Measurements from ENCODE around the gene TUBGCP6.

TUBGCP6 gene

GRCh38 chr22:50281384-50281760, 36.5 kb upstream of the TUBGCP6 start:
- no peak overlapping the region for H3K4me3 ChIP-seq (ENCODE audit: low read length, poor library complexity, severe bottlenecking)
- TF ChIP-seq CTCF (conservative IDR thresholded peaks at IDR 0.05; ENCODE audit: low read length), result no peak
- TF ChIP-seq EZH2phosphoT487 (IDR thresholded peaks at IDR 0.05; ENCODE audit: borderline replicate concordance), result no peak
- no peaks in the 10 kb centered on the region for H3K9me2 ChIP-seq (replicated peaks; ENCODE audit: low read depth, low read length)
- H2AFZ ChIP-seq (ENCODE audit: low read length), result no peak overlapping the region
- H3K4me2 ChIP-seq (ENCODE audit: low read depth, low read length, poor library complexity, severe bottlenecking), result no peak overlapping the region
- no peaks in the 10 kb centered on the region for H3K9me3 ChIP-seq (ENCODE audit: insufficient read depth, low read depth, low read length)
- no peaks in the 10 kb centered on the region for H3K4me1 ChIP-seq (ENCODE audit: insufficient read depth, low read length, poor library complexity, severe bottlenecking)
- no peaks in the 10 kb centered on the region for H3K27me3 ChIP-seq (ENCODE audit: insufficient read depth, low read length, poor library complexity, severe bottlenecking)
- H4K20me1 ChIP-seq (ENCODE audit: insufficient read depth, low read length, poor library complexity, severe bottlenecking), result no peaks in the 10 kb centered on the region
- no peaks in the 10 kb centered on the region for H3F3A ChIP-seq (ENCODE audit: low read depth)
- H3K79me2 ChIP-seq (ENCODE audit: insufficient read depth, low read length), result no peaks in the 10 kb centered on the region
- no peaks in the 10 kb centered on the region; the same call in 1 of the 2 replicates for H3K36me3 ChIP-seq (ENCODE audit: insufficient read depth, low read length)
- H3K9ac ChIP-seq (ENCODE audit: low read depth, low read length, poor library complexity, severe bottlenecking), result no peak overlapping the region

- Histone ChIP-seq H3K9me3 (ENCODE audit: insufficient read depth, low read depth, low read length) (no peaks in the 10 kb centered on the region), H3K27me3 (ENCODE audit: insufficient read depth, low read length, poor library complexity, severe bottlenecking) (no peaks in the 10 kb centered on the region), H3K9ac (ENCODE audit: low read depth, low read length, poor library complexity, severe bottlenecking) (no peak overlapping the region), H3K4me1 (ENCODE audit: insufficient read depth, low read length, poor library complexity, severe bottlenecking) (no peaks in the 10 kb centered on the region), H4K20me1 (ENCODE audit: insufficient read depth, low read length, poor library complexity, severe bottlenecking) (no peaks in the 10 kb centered on the region), H3K4me3 (ENCODE audit: low read length, poor library complexity, severe bottlenecking) (no peak overlapping the region), H2AFZ (ENCODE audit: low read length) (no peak overlapping the region), H3K9me2 (replicated peaks; ENCODE audit: low read depth, low read length) (no peaks in the 10 kb centered on the region), H3K36me3 (ENCODE audit: insufficient read depth, low read length) (no peaks in the 10 kb centered on the region; the same call in 1 of the 2 replicates), H3K79me2 (ENCODE audit: insufficient read depth, low read length) (no peaks in the 10 kb centered on the region), H3K4me2 (ENCODE audit: low read depth, low read length, poor library complexity, severe bottlenecking) (no peak overlapping the region), H3F3A (ENCODE audit: low read depth) (no peaks in the 10 kb centered on the region)
- TF ChIP-seq CTCF (conservative IDR thresholded peaks at IDR 0.05; ENCODE audit: low read length), result no peak
- no peak for TF ChIP-seq EZH2phosphoT487 (IDR thresholded peaks at IDR 0.05; ENCODE audit: borderline replicate concordance)
These were observed 36.0 kb upstream of the TUBGCP6 start for GRCh38 chr22:50280708-50281383.

DNA sequence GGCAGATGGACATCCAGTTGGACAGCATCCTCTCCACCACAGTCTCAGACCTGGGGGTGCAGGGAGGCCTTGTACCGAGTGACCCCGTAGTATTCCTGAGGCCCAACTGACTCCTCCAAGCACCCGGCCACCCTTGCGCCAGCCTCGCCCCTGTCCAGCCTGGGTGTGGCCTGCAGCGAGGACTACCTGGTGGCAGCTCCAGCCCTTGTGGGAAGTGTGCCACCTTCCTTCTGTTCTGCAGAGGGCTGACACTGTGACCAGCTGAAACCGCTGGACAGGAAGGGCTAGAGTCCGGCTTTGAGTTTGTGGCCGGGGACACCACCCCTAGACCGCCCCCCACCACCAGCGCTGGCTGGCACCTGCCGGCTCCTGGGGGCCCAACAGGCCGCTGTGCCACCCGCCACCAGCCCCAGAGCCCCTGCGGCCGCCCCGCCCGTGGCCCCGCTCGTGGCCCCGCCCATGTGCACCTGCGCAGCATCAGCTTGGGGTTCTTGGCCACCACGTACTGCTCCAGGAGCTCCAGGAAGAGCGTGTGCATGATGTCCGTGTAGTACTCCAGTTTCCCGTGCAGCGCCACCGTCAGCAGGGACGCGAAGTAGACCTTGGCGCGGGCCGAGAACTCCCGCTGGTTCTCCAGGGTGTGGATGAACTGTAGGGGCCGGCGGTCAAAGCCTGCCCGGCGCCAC, 35.3 kb upstream of the TUBGCP6 start:
- Histone ChIP-seq H3K9ac (ENCODE audit: low read depth, low read length, poor library complexity, severe bottlenecking) (no peak overlapping the region), H3F3A (ENCODE audit: low read depth) (no peaks in the 10 kb centered on the region), H3K36me3 (ENCODE audit: insufficient read depth, low read length) (no peaks in the 10 kb centered on the region; the same call in 1 of the 2 replicates)

More for the DNA sequence above, 35.3 kb upstream of the TUBGCP6 start:
- Histone ChIP-seq H4K20me1 (ENCODE audit: insufficient read depth, low read length, poor library complexity, severe bottlenecking) (no peaks in the 10 kb centered on the region), H3K9me2 (replicated peaks; ENCODE audit: low read depth, low read length) (no peaks in the 10 kb centered on the region), H3K4me2 (ENCODE audit: low read depth, low read length, poor library complexity, severe bottlenecking) (no peak overlapping the region), H3K27me3 (ENCODE audit: insufficient read depth, low read length, poor library complexity, severe bottlenecking) (no peaks in the 10 kb centered on the region), H3K9me3 (ENCODE audit: insufficient read depth, low read depth, low read length) (no peaks in the 10 kb centered on the region), H3K4me3 (ENCODE audit: low read length, poor library complexity, severe bottlenecking) (no peak overlapping the region), H3K79me2 (ENCODE audit: insufficient read depth, low read length) (no peaks in the 10 kb centered on the region), H3K4me1 (ENCODE audit: insufficient read depth, low read length, poor library complexity, severe bottlenecking) (no peaks in the 10 kb centered on the region), H2AFZ (ENCODE audit: low read length) (no peak overlapping the region)
- TF ChIP-seq EZH2phosphoT487 (IDR thresholded peaks at IDR 0.05; ENCODE audit: borderline replicate concordance) (no peak), CTCF (conservative IDR thresholded peaks at IDR 0.05; ENCODE audit: low read length) (no peak)
